OCI-M2 (cell line): ENCODE data around the gene PPFIBP2.

Source experiments
- DNase-seq: peaks from one replicate; lab custom pipeline; 2025; ENCODE audit not compliant: unreplicated experiment; lab: John Stamatoyannopoulos, UW

PPFIBP2 gene

DNA sequence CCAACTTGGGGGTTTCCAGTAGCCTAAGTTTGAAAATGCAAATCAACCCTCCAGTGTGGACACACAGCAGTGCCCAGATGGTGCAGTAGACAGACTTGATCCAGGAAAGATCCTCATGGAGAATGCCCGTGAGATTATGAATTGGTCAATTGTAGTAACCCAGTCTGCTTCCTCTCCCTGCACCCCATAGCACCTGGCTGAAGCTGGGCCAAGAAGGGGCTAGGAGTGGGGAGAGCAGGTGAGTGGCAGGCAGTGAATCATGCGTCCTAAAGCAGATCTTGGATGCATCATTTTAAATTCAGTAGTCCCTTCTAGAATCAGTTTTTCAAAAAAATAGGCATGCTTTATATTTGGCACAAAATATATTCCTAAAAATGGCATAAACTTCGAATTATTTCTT, 107.3 kb downstream of the PPFIBP2 start:
- no peak for DNase-seq

DNA sequence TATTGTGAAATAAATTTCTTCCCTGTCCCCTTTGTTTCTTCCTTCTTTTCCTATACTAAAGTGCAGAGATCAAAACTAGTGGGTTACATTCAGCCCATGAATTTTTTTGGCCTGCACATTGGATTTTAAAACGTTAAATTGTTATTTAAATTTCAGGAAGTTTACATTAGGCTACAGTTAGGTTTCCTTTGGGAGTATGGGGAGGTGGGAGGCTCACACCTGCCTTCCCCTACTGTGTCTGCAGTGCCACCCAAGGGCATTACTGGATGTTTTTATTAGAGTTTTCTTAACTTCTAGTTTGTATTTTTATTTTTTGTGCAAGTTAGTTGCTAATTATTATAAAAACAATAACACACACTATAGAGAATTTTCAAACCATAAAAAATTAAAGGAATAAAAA, 107.8 kb downstream of the PPFIBP2 start:
- no peak for DNase-seq

DNA sequence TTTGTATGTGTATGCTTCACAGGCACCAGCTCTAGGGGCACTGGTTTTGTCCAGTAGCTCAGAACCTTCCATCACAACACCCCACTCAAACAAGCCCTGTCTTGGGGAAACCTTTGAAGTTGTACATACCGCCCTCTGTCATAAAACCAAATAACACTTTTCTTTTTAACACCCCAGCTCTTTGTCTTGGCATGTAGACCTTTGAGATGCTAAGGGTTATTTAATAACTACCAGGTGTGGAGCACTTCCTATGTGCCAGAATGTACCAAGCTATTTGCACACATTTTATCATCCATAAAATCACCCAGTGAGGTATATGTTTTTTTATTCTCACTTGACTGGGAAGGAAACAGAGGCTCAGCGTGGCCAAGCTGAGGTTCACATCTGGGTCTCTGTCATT, 108.9 kb downstream of the PPFIBP2 start:
- no peak for DNase-seq

DNA sequence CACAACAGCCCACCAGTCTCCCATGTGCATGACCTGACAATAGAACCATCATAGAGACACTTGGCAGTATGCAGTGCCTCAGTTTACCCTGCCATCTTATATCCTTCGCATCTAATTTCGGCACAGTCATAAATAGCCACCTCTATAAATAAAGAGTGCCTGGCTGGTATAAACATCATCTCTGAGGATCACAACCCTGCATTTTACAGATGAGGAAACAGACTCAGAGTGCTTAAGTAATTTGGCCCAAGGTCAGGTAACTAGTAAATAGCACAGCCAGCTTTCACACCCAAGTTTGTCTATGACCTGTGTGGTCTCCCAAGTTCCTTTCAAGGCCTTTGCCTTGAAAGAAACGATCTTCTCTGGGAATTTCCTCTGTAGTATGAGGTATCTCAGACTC, 114.9 kb downstream of the PPFIBP2 start:
- no peak for DNase-seq

DNA sequence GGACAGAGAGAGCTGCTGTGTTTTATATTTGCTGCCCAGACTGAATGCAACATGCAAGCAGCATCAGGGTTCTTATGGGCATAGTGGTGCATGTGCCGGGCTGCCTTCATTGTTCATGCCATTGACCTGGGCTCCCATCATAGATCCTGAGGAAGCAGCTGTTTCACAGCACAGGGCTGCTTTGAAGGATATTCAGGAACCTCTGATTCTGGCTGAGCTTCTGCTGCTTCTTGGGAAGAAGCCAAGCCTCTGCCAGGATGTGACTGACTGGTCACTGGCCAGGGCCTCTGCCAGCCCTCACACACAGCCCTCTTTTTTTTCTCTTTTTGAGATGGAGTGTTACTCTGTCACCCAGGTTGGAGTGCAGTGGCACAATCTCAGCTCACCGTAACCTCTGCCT, 116.2 kb downstream of the PPFIBP2 start:
- no peak for DNase-seq

DNA sequence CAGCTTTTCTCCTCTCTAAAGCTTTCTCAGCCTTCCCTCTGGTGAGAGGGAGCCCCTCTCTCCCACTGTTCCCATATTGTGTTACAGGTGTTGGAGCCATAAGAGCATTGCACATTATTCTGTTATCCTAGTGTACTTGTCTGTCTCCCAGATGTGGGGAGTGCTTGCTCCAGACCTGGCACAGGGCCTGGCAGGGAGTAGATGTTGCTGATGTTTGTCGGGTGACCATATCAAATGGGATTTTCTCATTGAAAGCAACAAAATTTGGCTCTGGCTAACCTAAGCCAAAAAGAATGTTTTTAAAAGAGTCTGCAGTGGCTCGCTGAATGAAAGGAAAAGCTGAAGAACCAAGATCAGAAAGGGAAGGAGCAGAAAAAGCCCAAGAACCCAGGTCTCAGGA, 118.4 kb downstream of the PPFIBP2 start:
- no peak for DNase-seq

DNA sequence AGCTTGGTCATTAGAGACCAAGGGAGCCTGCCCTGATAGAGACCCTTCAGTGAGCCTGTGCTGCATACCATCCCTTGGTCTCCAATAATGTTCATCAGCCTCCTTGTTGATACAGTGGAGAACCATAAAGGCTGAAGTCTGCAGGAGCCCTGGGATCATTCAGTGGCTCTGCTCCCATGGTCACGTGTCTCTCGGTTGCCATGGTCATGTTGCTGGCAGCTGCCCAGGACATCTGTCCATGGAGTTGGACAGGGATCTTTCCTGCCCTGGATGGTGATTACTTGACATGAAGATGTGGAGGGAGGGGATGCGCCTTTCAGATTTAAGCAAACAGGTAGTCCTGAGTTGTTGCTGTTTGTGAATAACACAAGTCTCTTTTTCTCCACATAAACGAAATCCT, 121.3 kb downstream of the PPFIBP2 start:
- DNase-seq = no peak

DNA sequence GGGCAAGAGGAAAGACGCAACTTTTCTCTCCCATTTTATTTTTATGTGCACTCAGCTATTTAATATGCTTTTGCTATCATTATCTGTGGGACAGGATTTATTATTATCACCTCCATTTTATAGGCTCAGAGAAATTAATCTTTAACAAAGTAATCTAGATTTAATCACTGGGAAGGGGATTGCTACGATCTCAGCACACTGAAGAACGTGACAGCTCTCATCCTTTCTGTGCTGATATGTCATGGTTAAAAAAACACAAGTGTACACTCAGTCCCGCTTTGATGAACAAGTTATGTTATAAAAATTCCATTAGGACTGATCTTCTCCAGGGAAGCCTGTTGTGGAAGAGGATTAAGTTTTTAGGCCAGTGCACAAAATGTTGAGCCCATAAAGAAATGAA, 121.9 kb downstream of the PPFIBP2 start:
- no peak for DNase-seq

DNA sequence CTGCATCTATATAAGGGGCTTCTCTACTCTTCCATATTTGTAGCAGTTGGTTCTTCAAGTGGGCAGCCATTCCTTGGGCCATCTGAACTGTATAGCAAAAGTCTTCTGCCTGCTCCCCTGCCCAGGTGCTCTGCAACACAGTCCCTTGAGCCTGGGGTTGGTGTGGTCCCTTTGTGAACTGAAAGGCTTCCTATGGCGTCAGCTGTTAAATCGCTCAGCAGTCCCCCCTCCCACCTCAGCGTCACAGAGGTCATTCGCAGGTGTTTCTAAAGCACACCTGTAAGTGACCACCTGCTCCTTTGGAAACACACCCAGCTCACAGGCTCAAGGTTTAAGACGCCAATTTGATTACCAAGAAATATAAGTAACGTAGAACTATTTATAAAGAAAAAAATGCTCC, 122.6 kb downstream of the PPFIBP2 start:
- no peak for DNase-seq

DNA sequence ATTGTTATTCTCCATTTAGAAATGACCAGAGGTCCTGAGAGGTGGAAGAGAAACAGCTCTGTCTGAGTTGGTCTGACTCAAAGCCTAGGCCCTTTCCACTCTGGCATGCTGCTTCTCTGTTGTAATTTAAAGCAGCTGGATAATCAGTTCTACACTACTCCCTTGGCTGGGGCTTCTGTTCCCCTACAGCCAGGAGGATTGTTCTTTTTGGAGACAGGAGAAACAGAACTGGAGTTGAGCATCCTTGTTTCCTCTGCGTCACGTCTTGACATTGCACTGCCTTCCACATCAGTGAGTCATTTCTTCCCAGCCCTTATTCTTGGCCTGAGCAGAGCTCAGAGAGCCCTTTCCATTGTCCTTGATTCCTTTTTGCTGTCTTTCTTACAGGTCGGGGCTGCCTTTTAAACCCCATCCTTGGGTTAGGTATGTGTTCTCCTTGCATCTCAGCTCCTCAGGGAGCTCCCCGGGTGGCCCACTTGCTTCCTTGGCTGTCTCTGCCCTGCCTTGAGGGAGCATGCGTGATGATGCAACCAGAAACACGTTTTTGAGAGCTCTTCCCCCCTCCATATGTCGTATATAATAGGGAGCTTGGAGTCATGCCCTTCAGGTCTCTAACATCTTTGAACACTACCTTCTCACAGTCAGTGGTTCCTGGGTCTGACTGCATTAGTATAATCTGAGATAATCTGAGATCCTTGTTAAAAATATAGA, 123.8 kb downstream of the PPFIBP2 start:
- no peak for DNase-seq

DNA sequence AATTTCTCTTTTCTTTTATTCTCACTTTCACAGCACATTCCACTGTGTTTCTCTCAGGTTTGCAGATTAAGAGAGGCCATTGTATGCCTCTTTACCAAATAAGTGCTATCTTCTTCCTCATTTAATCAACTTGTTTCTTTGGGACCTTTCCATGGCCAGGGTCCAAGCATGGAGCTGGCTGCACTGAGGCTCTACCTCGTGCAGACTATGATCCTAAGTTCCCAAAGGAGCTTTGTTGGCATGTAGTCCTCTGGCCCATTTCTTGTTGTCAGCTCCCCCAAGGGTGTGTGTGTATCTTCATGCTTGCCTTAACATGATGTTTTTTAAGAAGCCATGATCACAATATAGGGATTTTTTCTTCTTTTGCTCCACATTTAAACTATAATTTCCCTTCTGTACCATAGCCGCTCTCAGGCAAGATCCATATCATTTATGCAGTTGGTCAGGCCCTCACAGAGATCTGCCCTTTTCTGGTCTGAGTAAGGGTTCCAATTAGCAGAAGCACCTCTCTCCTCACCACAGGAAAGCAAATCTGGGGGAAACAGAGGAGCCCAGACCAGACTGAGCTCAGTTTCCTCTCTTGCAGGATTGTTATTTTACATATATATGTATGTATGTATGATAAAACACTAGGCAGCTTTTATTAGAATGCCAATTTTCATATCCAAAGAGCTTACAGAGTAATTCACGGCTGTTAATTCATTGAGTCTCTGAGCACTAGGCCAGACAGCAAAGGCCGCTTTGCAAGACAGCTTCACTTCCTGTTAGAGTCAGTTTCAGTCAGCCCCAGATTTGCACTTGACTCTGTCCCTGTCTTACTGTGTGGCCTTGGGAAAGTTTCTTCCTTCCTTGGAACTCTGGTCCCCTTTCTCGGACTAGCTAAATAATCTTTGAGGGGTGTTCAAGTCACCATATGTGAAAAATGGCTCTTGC, 125.2 kb downstream of the PPFIBP2 start:
- no peak for DNase-seq

DNA sequence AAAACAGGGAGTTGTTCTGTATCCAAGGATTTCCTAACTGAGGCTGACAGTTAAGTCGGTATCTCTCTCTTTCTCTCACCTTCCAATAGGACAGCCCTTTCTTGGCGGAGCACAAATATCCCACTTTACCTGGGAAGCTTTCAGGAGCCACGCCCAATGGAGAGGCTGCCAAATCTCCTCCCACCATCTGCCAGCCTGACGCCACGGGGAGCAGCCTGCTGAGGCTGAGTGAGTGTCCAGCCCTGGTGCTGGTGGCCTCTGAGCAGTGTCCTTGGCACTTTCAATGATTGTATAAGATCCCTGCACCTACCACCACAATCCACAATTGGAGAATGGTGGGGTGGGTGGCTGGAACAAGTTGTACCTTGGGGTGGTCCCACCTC, 125.8 kb downstream of the PPFIBP2 start:
- no peak for DNase-seq

DNA sequence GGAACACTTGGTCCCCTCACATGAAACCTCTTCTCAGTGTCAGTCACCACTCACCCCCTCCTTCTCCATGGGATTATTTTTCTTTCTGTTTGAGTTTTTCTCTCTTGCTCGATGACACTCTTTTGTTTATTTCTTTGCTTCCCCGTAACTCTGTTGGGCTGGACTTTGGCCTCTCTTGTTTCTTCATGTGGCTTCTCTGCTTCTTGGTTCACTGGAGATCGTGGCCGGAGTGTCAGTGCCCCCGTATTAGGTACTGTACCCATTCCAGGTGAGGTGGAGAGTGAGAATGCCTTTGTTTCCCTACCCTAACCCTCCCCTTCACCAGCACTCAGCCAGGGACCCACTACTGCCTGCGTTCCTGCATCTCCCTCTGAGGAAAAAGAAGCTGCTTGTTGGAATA, 127.0 kb downstream of the PPFIBP2 start:
- no peak for DNase-seq

DNA sequence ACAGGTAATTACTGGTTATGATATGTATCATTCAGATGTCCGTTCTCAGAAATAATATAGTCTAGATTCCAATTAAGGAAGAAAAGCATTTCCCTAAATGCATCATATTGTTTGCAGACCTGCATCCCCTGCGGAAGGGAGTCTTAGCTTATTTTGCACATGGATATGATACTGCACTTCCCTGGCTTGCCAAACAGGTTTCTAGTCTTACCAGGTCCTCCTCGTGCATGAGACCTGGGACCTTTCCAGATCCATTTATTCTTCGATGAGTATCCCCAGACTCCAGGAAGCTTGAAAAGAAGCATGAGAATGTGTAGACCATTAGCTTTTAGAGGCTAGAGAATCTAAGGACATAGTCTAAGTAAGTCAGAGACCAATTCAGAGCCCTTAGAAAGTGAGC, 128.9 kb downstream of the PPFIBP2 start:
- no peak for DNase-seq

DNA sequence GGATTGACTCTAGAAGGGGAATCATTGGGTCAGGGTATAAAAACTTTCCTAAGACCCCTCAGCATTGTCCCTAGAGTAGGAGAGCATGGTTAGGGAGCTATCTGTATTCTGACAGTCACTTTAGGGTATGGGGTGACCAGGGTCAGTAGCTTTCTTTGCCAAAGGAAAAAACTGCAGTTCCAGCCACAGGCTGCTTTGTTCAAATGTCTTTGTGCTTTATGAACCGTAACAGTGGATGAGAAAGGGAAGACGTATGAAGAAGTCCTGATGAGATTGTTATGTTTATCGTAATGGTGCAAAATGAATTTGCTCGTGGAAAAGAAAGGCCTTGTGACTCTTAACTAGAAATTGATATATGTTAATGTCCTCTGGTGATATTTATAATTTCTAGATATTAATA, 129.5 kb downstream of the PPFIBP2 start:
- DNase-seq = no peak

DNA sequence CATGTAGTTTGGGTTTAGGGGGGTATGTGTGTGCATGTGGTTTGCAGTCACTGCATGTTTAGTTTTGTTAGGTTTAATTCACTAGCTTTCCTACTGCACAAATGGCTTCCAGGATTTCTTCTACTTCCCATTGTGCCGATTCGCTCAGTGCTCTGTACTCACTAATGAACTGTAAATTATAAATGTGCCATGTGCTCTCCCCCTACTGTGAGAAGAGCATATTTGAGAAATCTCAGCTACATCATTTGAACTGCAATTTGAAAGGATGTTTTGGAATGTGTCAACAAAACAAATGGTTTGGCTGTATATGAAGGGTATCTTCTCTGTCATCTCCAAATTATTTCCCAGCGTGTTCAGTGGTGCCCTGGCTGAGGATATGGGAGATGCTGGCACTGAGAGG, 131.4 kb downstream of the PPFIBP2 start:
- DNase-seq = no peak

DNA sequence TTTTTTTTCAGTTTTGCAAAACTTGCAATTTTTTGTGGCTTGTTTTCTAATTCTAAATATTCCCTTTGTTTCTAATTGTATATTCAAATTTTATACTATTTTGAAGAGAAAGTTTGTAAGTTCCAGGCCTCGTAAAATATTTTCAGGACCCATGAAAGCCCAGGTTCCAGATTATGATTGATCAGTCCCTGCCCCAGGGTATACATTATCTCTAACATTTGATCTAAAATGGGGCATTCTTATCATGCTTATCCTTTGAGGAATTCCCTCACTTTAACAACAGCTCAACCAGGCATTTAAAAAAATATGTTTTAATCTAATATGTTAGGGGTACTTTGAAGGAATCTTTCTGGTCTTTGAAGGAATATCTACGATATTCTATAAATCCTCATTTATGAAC, 133.1 kb downstream of the PPFIBP2 start:
- DNase-seq = no peak

DNA sequence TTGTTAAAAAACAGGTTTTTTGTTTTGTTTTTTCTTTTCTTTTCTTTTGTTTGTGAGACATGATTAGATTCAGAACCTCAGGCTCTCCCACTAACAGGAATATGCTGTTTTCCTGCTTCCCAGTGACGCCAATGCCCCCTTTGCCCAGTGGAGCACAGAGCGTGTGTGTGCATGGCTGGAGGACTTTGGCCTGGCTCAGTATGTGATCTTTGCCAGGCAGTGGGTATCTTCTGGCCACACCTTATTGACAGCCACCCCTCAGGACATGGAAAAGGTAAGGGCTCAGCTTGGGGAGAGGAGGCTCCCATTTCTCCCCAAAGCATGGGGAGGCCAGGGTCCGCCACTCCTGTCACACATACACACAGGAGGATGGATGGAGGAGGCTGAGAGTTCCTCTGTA, 134.5 kb downstream of the PPFIBP2 start:
- no peak for DNase-seq

DNA sequence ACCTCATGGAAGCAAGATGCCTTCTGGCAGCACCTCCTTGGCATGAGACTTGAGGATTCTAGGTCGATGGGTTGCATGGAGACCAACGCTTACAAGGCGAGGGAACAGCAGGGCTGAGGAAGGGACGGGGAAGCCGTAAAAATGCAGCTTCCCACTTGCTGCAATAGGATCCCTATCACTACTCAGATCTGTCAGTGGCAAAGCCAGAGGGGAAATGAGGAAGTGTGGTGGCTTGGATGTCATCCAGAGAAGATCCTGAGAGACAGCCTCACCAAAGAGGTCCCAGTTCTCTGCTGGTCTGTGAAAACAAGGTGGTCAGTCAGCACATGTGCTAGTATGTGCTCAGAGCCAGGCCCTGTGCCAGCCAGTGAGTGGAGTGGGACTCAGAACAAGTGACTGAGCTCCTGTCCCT, 137.3 kb downstream of the PPFIBP2 start:
- no peak for DNase-seq

DNA sequence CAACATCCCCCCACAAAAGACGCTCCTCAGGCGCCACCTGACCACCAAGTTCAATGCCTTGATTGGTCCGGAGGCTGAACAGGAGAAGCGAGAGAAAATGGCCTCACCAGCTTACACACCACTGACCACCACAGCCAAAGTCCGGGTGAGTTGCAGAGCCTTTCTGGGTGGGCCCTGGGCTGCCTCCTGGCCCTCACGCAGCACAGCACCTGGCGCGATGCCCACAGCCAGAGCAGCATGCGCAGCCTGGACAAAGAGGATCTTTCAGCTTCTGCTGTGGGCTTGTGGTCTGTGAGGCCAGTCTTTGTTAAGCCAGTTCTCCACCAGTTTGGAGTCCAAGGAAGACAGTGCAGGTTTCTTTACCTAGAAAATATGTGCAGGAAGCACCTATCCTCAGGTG, 137.9 kb downstream of the PPFIBP2 start:
- DNase-seq = no peak

DNA sequence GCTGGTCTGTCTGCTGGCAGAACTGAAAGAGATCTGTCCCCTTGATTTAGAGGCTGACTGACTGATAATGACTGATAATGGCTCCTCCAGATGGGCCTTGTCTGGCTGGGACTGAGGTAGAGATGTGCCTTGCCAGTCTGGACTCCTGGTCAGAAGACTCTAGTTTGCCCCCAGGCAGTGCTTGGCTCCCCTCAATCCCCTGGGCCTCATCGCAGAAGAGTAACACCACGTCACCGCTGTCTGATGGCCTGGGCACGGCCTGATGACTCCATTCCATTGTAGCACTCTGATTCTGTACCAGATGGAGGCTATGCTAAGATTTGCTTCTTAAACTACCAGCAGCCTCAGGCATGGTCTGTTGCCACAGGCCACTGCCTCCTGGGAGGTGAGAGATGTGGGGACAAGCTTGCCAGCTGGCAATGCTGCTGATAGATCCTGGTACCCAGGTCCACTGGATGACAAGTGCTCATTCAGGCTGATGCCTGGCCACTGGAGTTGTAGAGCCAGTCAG, 140.5 kb downstream of the PPFIBP2 start:
- DNase-seq = no peak
